Fibroblast of gingiva (primary cell): ENCODE data around the gene SLC5A4.

ENCODE experiments used
- DNase-seq: peaks from one replicate; pipeline ENCODE4 v3.0.0-alpha.2; 2011; ENCODE audit warnings: low read depth

The SLC5A4 gene

DNA sequence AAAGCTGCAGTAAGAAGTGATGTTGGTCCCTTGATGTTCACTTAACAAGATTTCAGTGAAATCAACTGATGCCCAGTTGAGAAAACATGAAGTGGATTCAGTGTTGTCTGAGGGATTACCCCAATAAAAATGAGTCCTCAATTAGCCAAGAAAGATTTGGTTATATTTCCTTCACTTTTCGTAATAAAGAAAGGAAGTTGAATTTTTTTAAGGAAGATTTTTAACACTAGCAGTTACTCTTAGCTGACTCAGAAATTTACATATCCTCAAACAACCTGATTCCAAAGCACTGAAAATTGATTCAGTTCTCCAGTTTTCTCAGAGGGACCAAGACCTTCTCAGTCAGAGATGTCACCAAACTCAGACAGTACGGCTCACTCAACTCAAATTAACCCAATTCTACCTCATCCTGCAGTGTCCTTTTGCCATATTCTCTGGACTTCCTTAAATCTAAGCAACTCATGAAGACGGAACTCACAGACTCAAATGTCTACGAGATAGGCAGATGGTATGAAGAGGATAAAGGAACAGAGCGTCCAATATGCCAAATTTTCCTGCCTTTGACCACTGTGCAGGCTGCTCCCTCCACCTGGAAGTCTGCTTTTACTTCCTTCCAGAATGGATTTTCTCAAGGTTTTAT, 22.8 kb downstream of the SLC5A4 start:
- no peak for DNase-seq

GRCh38 chr22:32226326-32227104, 28.6 kb downstream of the SLC5A4 start:
- DNase-seq: no peak

- DNase-seq: no peak
Measured at GRCh38 chr22:32222991-32223390, 32.2 kb downstream of the SLC5A4 start.

DNA sequence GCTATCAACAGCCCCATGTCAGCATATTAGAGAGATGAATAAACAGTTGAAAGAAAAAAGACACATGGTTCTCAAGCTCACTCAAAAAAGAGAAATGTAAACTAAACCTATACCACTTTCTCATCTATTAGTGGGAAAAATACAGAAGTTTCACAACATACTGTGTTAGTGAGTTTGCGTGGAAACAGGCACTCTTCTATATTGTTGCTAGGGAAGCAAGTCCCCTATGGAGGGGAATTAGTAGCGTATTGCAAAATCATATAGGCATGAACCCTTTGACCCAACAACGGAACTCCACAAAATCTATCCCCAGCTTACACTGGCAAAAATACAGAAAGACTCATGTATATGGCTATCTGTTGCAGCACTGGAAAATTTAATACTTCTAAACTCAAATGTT, 36.1 kb downstream of the SLC5A4 start:
- DNase-seq: no peak

- DNase-seq: no peak
Measured at GRCh38 chr22:32218470-32218869, 36.7 kb downstream of the SLC5A4 start.

DNA sequence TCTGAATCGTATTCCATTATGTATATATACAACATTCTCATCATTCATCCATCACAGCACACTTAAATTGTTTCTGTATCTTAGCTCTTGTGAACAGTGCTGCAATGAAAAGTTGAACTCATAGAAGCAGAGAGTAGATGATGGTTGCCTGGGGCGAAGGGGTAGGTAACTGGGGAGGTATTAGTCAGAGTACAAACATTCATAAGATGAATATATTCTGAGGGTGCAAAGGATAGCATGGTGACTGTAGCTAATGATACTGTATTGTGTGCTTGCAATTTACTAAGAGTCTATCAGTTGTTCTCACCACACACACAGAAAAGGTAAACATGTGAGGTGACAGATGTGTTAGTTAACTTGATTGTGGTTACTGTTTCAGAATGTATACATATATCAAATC, 37.7 kb downstream of the SLC5A4 start:
- no peak for DNase-seq

- DNase-seq: no peak
Measured at GRCh38 chr22:32216911-32217310, 38.2 kb downstream of the SLC5A4 start.

GRCh38 chr22:32211011-32211410, 44.1 kb downstream of the SLC5A4 start:
- no peak for DNase-seq

- DNase-seq: no peak
Measured at GRCh38 chr22:32208681-32209080, 46.5 kb downstream of the SLC5A4 start.

- no peak for DNase-seq
Measured at GRCh38 chr22:32207971-32208480, 47.1 kb downstream of the SLC5A4 start.

DNA sequence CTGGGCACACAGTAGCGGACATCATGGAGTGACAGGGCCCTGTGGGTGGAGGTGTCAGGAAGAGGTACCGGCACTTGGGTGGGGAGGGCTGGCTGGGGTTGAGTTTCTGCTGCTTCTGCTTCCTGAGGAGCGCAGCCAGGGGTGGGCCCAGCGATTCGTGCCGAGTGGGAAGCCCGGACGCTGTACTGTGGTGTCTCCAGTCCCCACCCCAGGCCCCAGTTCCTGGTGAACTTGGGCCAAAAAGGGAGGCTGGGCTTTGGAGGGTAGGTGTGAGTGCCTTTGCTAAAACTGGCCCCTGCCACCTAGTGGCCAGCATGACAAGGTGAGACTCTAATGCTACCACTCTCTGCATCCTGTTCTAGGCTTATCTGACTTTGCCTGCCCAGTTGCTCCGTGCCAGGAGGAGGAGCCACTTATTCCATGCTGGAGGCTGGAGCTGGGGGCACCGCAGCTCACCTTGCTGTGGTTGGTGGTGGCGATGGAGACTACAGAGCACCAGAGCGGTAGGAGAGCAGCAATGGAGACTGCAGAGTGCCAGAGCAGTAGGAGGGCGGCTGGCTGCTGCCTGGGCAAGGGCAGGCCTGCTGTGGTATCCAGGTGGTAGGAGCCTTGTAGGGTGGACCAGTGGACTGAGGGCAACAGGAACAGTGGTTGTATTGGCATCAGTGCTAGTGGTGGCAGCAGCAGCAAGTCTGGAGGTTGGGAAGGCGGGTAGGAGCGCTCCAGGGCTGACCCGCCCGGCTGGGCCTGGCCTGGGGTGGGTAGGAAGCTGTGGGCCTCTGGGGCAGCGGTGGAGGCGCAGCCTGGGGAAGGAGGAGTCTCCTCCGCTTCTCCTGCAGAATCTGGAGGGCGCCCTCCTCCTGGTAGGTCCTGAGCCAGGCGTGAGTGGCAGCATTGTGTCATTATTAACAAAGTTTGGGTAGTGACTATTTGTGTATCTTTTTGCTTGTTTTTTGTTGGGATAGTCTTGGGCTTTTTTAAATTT, 48.1 kb downstream of the SLC5A4 start:
- no peak for DNase-seq

DNA sequence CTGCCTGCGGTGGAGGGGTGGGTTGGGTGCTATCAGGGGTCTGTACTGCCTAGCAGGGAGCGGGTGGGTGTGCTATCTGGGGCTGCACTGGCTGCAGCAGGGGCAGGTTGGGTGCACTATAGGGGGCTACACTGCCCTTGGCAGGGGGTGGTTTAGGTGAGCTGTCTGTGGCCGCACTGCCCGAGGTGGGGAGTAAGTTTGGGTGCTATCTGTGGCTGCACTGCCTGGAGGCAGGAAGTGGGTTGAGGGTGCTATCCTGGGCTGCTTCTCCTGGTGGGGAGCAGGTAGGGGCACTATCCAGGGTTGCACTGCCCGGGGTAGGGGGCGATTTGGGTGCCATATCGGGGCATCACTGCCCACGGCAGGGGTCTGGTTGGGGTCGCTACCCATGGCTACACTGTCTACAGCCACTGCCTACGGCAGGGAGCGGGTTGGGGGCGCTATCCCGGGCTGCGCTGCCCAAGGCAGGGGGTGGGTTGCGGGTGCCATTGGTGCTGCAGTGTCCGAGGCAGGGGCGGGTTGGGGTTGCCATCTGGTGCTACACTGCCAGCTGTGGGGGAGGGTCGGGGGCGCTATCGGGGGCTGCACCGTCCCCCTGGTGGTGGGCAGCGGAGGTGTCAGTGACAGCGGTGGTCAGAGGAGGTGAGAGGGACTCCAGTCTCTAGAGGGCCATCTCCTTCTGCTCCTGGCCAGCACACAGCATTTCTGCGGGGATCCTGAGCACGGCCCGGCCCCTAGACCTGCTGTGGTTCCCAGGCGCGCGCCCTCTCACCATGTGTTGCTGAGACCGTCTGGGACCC, 49.0 kb downstream of the SLC5A4 start:
- DNase-seq: no peak

DNA sequence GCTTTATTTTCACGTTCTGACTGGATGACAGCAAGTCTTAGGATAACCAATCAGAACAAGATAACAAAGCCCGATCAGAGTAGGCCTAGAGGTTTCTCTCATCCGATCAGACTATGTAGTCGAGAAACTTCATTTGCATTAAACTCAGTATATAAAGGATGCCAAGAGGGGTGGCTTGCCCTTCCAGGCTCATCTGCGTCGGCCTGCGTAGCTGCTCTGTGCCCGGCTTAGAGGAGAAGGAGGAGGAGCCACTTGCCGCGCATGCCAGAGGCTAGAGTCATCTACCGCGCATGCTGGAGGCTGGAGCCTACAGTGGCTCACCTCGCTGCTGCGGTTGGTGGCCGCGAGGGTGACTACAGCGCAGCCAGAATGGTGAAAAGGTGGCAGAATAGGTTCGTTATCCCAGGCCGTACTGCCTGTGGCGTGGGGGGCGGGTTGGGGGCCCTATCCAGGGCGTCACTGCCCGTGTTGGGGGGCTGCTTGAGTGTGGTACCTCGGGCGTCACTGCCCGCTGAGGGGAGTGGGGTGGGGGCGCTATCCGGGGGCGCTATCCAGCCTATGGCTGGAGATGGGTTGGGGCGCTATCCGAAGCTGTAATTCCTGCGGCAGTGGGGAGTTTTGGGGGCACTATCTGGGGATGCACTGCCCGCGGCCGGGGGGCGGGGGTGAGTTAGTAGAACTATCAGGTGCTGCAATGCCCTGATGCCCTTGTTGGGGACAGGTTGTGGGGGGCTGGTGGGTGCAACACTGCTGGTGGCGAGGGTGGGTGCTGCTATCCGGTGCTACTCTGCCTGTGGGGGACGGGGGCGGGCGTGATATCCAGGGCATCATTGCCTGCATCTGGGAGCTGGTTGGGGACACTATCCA, 50.1 kb downstream of the SLC5A4 start, which contains the start of gene RFPL2:
Gene RFPL2 (minus strand): TSS at position 218 of the 867 bp plus-strand sequence. CDS start 2,622 bp downstream, outside the sequence.
- no peak for DNase-seq

GRCh38 chr22:32204040-32204855, 50.9 kb downstream of the SLC5A4 start:
- no peak for DNase-seq

GRCh38 chr22:32203181-32204039, 51.7 kb downstream of the SLC5A4 start:
- DNase-seq: no peak

DNA sequence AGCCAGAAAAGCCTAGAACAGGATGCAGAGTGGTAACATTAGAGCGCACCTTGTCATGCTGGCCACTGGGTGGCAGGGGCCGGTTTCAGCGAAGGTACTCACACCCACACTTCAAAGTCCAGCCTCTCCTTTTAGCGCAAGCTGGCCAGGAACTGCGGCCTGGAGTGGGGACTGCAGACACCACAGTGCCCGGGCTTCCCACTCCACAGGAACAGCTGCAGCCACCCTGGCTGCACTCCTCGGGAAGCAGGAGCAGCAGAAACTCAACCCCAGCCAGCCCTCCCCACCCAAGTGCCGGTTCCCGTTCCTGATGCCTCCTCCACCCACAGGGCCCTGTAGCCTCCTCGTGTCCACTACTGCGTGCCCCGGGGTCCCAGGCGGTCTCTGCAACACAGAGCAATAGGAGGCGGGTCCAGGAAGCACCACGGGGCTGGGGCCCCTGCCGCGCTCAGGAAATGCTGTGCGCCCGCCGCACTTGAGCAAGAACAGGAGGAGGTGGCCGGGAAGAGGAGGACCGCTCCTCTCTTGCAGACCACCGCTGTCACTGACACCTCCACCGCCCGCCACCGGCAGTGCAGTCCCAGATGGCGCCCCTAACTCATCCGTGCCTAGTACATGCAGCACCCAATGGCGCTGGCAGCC, 52.5 kb downstream of the SLC5A4 start:
- no peak for DNase-seq

DNA sequence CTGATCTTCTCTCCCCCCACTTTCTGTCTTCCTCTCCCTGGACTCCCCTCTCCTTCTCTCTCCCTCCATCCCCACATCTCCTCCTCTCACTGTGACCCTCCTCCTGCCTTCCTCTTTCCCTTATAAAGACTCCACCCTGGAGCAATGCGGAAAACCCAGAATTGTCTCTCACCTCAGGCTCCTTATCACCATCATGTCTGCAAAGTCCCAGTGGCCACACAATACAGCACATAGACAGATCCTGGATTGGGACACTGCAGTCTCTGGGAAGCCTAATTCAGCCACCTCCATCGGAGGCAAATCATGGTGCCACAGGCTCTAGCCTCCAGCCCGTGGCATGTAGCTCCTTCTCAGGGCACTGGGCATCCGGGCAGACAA, 53.0 kb downstream of the SLC5A4 start:
- no peak for DNase-seq

GRCh38 chr22:32200752-32201151, 54.4 kb downstream of the SLC5A4 start:
- DNase-seq: no peak
